SK-N-MC (cell line): Measurements from ENCODE around the gene ERBB4.

Experiments used
- EZH2 ChIP-seq: fragments of 200-600 bp; sonication (generic); IDR thresholded peaks from one replicate; pipeline ENCODE4 v1.6.1; 2017; ENCODE audit warnings: antibody characterized with exemption
- FOXP2 ChIP-seq: optimal IDR thresholded peaks from 2 replicates; pipeline ENCODE3; 2011; ENCODE audit warnings: mild to moderate bottlenecking, moderate library complexity; ENCODE audit not compliant: insufficient read depth; ENCODE audit errors: extremely low read length, control extremely low read depth
- POLR2AphosphoS5 ChIP-seq: IDR thresholded peaks from 2 replicates; pipeline ENCODE4 v1.6.1; 2012; ENCODE audit warnings: mild to moderate bottlenecking, low read depth, low read length, borderline replicate concordance

DNA sequence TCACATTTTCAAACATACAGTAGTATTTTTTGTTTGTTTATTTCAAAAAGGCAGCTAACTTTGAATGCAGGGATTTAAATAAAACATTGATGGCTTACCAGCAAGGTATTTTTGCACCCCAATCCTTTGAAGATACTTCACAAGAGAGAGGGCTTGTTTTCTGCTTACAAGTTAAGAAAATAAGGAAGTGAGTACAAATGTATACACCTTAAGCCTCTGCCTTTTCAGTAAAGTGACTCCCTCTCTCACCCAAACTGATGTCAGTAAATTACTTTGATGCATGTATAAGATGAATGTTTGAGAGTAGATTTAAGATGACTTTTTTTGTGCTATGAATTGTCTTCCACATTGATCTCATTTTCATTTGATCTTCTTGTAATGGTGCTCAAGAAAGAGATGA lies 1162.2 kb downstream of the ERBB4 start:
- no peak for TF ChIP-seq FOXP2
- TF ChIP-seq POLR2AphosphoS5: no peak
- TF ChIP-seq EZH2: no peak
